Prostate gland (tissue), 2 donors: Measurements from ENCODE around the gene CAND2. TPM values are rescaled to one million over a fixed set of nuclear protein-coding genes. Genes with fewer than 3 reads are reported as not detected.
"Not testable (repeated sequence)": the region's sequence is repeated elsewhere in the genome, so short reads cannot be mapped to it uniquely, and the experiment has no call there.

ENCODE experiments used
- DNase-seq: peaks from one replicate; pipeline ENCODE4 v3.0.0-alpha.2; 2019; ENCODE audit warnings: low spot score
- H3K27ac ChIP-seq, 2 donors: fragments of 200-600 bp; sonication (generic); 2 replicates each; pipeline ENCODE4 v1.5.1; 2017 to 2019
- H3K27me3 ChIP-seq: fragments of 200-600 bp; sonication (generic); replicated peaks from 2 replicates; pipeline ENCODE4 v1.5.1; 2019; ENCODE audit not compliant: insufficient read depth
- H3K36me3 ChIP-seq, 2 donors: fragments of 200-600 bp; sonication (generic); 1 replicate in 1 of 2; 2 replicates in 1 of 2; pipeline versions ENCODE4 v1.5.1 to v1.8.1; 2017 to 2019
- H3K4me1 ChIP-seq: fragments of 200-600 bp; sonication (generic); replicated peaks from 2 replicates; pipeline ENCODE4 v1.5.1; 2019
- H3K4me3 ChIP-seq, 2 donors: fragments of 200-600 bp; sonication (generic); 2 replicates each; pipeline ENCODE4 v1.5.1; 2017 to 2019
- H3K9me3 ChIP-seq: fragments of 200-600 bp; sonication (generic); 2 replicates; pipeline ENCODE4 v1.5.1; 2017
- CTCF ChIP-seq, 4 experiments: fragments of 200-600 bp in 2 of 4; fragments of 450-650 bp in 2 of 4; sonication (generic) in 2 of 4; IDR thresholded peaks; 1 replicate in 3 of 4; 2 replicates in 1 of 4; pipeline ENCODE4 v1.5.1; 2016 to 2019; ENCODE audit warnings: antibody characterized with exemption in 4 of 4, mild to moderate bottlenecking in 2 of 4, moderate library complexity in 2 of 4
- POLR2A ChIP-seq: fragments of 450-650 bp; IDR thresholded peaks from one replicate; pipeline ENCODE4 v1.6.1; 2016; ENCODE audit warnings: antibody characterized with exemption, mild to moderate bottlenecking
- POLR2AphosphoS5 ChIP-seq: sonication (generic); formaldehyde crosslinking; IDR thresholded peaks from one replicate; pipeline ENCODE4 v1.6.1; 2017; ENCODE audit warnings: antibody characterized with exemption
- WGBS: methylation state at CpG from one replicate; pipeline ENCODE4 v1.1.5; 2018; 5-methylcytosine and 5-hydroxymethylcytosine counted together
- intact Hi-C: fragments of 100-400 bp; cut with DNase I; formaldehyde crosslinking; loops from one replicate; pipeline ENCODE4 v1.14.2; 2022
- total RNA-seq, 2 donors: library from RNA; depleted of rRNA; stranded (reverse); fragments of >200 nt; gene quantifications; one replicate each; pipeline ENCODE4 v1.1.0, GENCODE V29; 2016

CAND2 gene
- total RNA-seq, 2 donors from 2014 or later, result 8.4 to 86.3 TPM

GRCh38 chr3:12775226-12775625, 21.3 kb upstream of the CAND2 start:
- H3K4me3 ChIP-seq, result no peak overlapping the region
- H3K27me3 ChIP-seq, result no peaks in the 10 kb centered on the region
- H3K27ac ChIP-seq, result no peak overlapping the region
- intact Hi-C loops, result no loop called here
- no peaks in the 10 kb centered on the region for H3K4me1 ChIP-seq
- H3K36me3 ChIP-seq, result no peaks in the 10 kb centered on the region
- TF ChIP-seq POLR2A, result no peak
- no peak for TF ChIP-seq CTCF (IDR thresholded peaks at IDR 0.05)
- TF ChIP-seq POLR2AphosphoS5, result no peak
- 92% methylated on average over 1 of the region's 1 CpG for WGBS
- no peaks in the 10 kb centered on the region for H3K9me3 ChIP-seq
- DNase-seq, result no peak

DNA sequence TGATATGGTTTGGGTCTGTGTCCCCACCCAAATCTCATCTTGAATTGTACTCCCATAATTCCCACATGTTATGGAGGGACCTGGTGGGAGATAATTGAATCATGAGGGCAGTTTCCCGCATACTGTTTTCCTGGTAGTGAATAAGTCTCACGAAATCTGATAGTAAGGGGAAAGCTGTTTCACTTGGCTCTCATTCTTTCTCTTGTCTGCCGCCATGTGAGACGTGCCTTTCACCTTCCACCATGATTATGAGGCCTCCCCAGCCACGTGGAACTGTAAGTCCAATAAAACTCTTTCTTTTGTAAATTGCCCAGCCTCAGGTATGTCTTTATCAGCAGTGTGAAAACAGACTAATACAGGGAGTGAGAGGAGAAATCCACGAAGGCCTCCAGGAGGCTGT, 20.5 kb upstream of the CAND2 start:
- DNase-seq, H3K4me3 ChIP-seq, H3K27me3 ChIP-seq, H3K4me1 ChIP-seq, H3K27ac ChIP-seq, H3K9me3 ChIP-seq, intact Hi-C loops, H3K36me3 ChIP-seq: not testable (repeated sequence)
- 64% methylated on average over 6 of the region's 6 CpGs for WGBS

DNA sequence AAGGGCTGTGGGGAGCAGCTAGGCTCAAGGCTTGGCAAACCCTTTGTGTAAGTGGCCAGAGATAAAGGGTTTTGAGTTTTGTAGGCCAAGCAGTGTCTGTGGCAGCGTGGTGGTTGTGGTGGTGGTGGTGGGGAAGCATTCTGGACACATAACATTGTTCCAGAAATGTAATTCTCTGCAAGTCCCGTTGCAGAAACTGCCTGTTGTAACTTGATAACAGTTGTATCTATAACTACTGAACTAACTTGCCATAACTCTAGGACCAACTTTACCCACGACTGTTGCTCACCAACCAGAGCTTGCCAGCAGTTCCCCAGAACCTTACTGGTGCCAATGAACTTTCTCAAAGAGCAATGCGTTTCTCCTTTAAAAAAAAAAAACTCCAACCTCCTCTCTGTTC, 19.3 kb upstream of the CAND2 start:
- H3K36me3 ChIP-seq, result no peaks in the 10 kb centered on the region
- 45% methylated on average over 4 of the region's 4 CpGs for WGBS
- no peaks in the 10 kb centered on the region for H3K27me3 ChIP-seq
- no peaks in the 10 kb centered on the region for H3K9me3 ChIP-seq
- intact Hi-C loops, result no loop called here
- DNase-seq, result no peak
- TF ChIP-seq CTCF (IDR thresholded peaks at IDR 0.05) (no peak), POLR2A (no peak), POLR2AphosphoS5 (no peak)
- no peaks in the 10 kb centered on the region for H3K4me1 ChIP-seq
- no peak overlapping the region for H3K4me3 ChIP-seq
- H3K27ac ChIP-seq, result no peak overlapping the region

GRCh38 chr3:12780751-12781150, 15.7 kb upstream of the CAND2 start:
- no peak overlapping the region for H3K27ac ChIP-seq
- H3K27me3 ChIP-seq, result no peaks in the 10 kb centered on the region
- H3K9me3 ChIP-seq, result no peaks in the 10 kb centered on the region
- WGBS, result 54% methylated on average over 4 of the region's 4 CpGs
- intact Hi-C loops, result no loop called here
- no peaks in the 10 kb centered on the region for H3K36me3 ChIP-seq
- DNase-seq, result no peak
- TF ChIP-seq CTCF (IDR thresholded peaks at IDR 0.05) (no peak), POLR2A (no peak), POLR2AphosphoS5 (no peak)
- no peaks in the 10 kb centered on the region for H3K4me1 ChIP-seq
- H3K4me3 ChIP-seq, result no peak overlapping the region

- Histone ChIP-seq H3K27me3 (no peaks in the 10 kb centered on the region), H3K36me3 (no peaks in the 10 kb centered on the region), H3K4me3 (no peak overlapping the region), H3K9me3 (no peaks in the 10 kb centered on the region), H3K27ac (no peak overlapping the region), H3K4me1 (no peaks in the 10 kb centered on the region)
- DNase-seq, result peak; percentile 51
- 61% methylated on average over 6 of the region's 6 CpGs for WGBS
- peak; percentile 36 for TF ChIP-seq POLR2AphosphoS5
- TF ChIP-seq CTCF (IDR thresholded peaks at IDR 0.05), result no peak
- TF ChIP-seq POLR2A, result no peak
- intact Hi-C loops, result no loop called here
These were observed 14.2 kb upstream of the CAND2 start for GRCh38 chr3:12782172-12782815.
